Endodermal cell (in vitro differentiated cells): Measurements from ENCODE around the gene EGFR. TPM values are rescaled to one million over a fixed set of nuclear protein-coding genes. Genes with fewer than 3 reads are reported as not detected.

ENCODE experiments used
- DNase-seq: peaks from one replicate; pipeline ENCODE4 v3.0.0-alpha.2; 2017
- H3K27ac ChIP-seq: 2 replicates; pipeline ENCODE4 v1.5.1; 2013; ENCODE audit warnings: mild to moderate bottlenecking, low read depth, low read length, moderate library complexity
- H3K27me3 ChIP-seq: 2 replicates; pipeline ENCODE4 v1.6.1; 2013; ENCODE audit warnings: mild to moderate bottlenecking, low read length, moderate library complexity; ENCODE audit not compliant: insufficient read depth, control insufficient read depth, poor library complexity, severe bottlenecking
- H3K36me3 ChIP-seq: 2 replicates; pipeline ENCODE4 v1.7.0; 2013; ENCODE audit warnings: mild to moderate bottlenecking, low read length, moderate library complexity; ENCODE audit not compliant: control insufficient read depth, insufficient read depth
- H3K4me1 ChIP-seq: one replicate; pipeline ENCODE4 v1.7.0; 2013; ENCODE audit warnings: low read length; ENCODE audit not compliant: control insufficient read depth, insufficient read depth
- H3K4me3 ChIP-seq: 2 replicates; pipeline ENCODE4 v1.5.1; 2013; ENCODE audit warnings: mild to moderate bottlenecking, low read length, moderate library complexity
- H3K9ac ChIP-seq: 2 replicates; pipeline ENCODE4 v1.6.1; 2013; ENCODE audit warnings: mild to moderate bottlenecking, low read length, moderate library complexity; ENCODE audit not compliant: poor library complexity, severe bottlenecking; ENCODE audit errors: extremely low read depth
- H3K9me3 ChIP-seq: 2 replicates; pipeline ENCODE4 v1.6.1; 2013; ENCODE audit warnings: mild to moderate bottlenecking, low read length, moderate library complexity; ENCODE audit not compliant: control insufficient read depth
- H3K27ac Mint-ChIP-seq: 2 replicates; pipeline ENCODE4 v1.8.0; 2020; ENCODE audit warnings: mixed read lengths
- H3K27me3 Mint-ChIP-seq: 2 replicates; pipeline ENCODE4 v1.8.0; 2021; ENCODE audit warnings: mild to moderate bottlenecking, mixed read lengths; ENCODE audit not compliant: insufficient read depth
- H3K36me3 Mint-ChIP-seq: 2 replicates; pipeline ENCODE4 v1.8.0; 2020; ENCODE audit warnings: low read depth, mixed read lengths
- H3K4me1 Mint-ChIP-seq: 2 replicates; pipeline ENCODE4 v1.8.0; 2020; ENCODE audit warnings: mixed read lengths
- H3K4me3 Mint-ChIP-seq: 2 replicates; pipeline ENCODE4 v1.8.0; 2020; ENCODE audit warnings: mild to moderate bottlenecking, moderate library complexity, mixed read lengths
- H3K9me3 Mint-ChIP-seq: 2 replicates; pipeline ENCODE4 v1.8.0; 2020; ENCODE audit warnings: mild to moderate bottlenecking, mixed read lengths
- CTCF ChIP-seq: fragments of 200-600 bp; sonication (generic); conservative IDR thresholded peaks from 2 replicates; pipeline ENCODE4 v1.5.0; 2021; ENCODE audit warnings: antibody characterized with exemption, mild to moderate bottlenecking
- WGBS, 2 experiments: methylation state at CpG; one replicate each; pipeline versions ENCODE4 v1.1.5 to v1.1.7; 2013; ENCODE audit warnings: missing lambda C conversion rate in 2 of 2, mixed read lengths in 1 of 2; ENCODE audit not compliant: insufficient coverage in 1 of 2, insufficient read length in 1 of 2; 5-methylcytosine and 5-hydroxymethylcytosine counted together
- total RNA-seq, 2 donors: library from RNA; stranded (reverse); fragmentation: NEBNext Ultra II Directional in 1 of 2; extraction: Animal tissue kit (Norgen Biotek cat#: 25700) in 1 of 2; gene quantifications; 2 replicates in 1 of 2; 3 replicates in 1 of 2; pipeline ENCODE4 v1.2.1, GENCODE V29; 2021

EGFR gene
- total RNA-seq, 2 donors from 2014 or later: 5.0 to 5.8 TPM

DNA sequence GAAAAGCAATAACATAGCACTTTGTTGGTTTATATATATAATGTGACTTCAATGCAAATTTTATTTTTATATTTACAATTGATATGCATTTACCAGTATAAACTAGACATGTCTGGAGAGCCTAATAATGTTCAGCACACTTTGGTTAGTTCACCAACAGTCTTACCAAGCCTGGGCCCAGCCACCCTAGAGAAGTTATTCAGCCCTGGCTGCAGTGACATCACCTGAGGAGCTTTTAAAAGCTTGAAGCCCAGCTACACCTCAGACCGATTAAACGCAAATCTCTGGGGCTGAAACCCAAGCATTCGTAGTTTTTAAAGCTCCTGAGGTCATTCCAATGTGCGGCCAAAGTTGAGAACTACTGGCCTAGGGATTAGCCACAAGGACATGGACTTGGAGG lies 191.4 kb downstream of the EGFR start:
- 93 to 95% methylated on average over 4 of the region's 4 CpGs for WGBS, 2 experiments
- no peaks in the 10 kb centered on the region for H3K27me3 Mint-ChIP-seq
- H3K9me3 Mint-ChIP-seq: no peaks in the 10 kb centered on the region
- H3K36me3 ChIP-seq: no peaks in the 10 kb centered on the region
- no peak overlapping the region for H3K4me3 Mint-ChIP-seq
- H3K9me3 ChIP-seq: no peaks in the 10 kb centered on the region
- TF ChIP-seq CTCF: no peak
- H3K9ac ChIP-seq: no peak overlapping the region
- H3K27ac ChIP-seq: no peak overlapping the region
- H3K4me3 ChIP-seq: no peak overlapping the region
- H3K4me1 ChIP-seq: no peaks in the 10 kb centered on the region
- no peak for DNase-seq
- no peaks in the 10 kb centered on the region for H3K36me3 Mint-ChIP-seq
- H3K4me1 Mint-ChIP-seq: no peaks in the 10 kb centered on the region
- H3K27me3 ChIP-seq: no peaks in the 10 kb centered on the region
- H3K27ac Mint-ChIP-seq: no peak overlapping the region

DNA sequence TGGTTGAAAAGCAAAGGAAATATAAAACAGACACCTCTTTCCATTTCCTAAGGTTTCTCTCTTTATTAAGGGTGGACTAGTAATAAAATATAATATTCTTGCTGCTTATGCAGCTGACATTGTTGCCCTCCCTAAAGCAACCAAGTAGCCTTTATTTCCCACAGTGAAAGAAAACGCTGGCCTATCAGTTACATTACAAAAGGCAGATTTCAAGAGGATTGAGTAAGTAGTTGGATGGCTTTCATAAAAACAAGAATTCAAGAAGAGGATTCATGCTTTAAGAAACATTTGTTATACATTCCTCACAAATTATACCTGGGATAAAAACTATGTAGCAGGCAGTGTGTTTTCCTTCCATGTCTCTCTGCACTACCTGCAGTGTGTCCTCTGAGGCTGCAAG lies 191.9 kb downstream of the EGFR start:
- 88% methylated on average over 1 of the region's 1 CpG; no CpG with 5 or more reads in 1 of the 2 experiments for whole genome bisulfite sequencing, 2 experiments
- Mint-ChIP-seq H3K4me1 (no peaks in the 10 kb centered on the region), H3K9me3 (no peaks in the 10 kb centered on the region), H3K4me3 (no peak overlapping the region), H3K27ac (no peak overlapping the region), H3K36me3 (no peaks in the 10 kb centered on the region), H3K27me3 (no peaks in the 10 kb centered on the region)
- Histone ChIP-seq H3K9ac (no peak overlapping the region), H3K36me3 (no peaks in the 10 kb centered on the region), H3K27me3 (no peaks in the 10 kb centered on the region), H3K9me3 (no peaks in the 10 kb centered on the region), H3K4me3 (no peak overlapping the region), H3K27ac (no peak overlapping the region), H3K4me1 (no peaks in the 10 kb centered on the region)
- TF ChIP-seq CTCF: no peak
- no peak for DNase-seq

GRCh38 chr7:55211726-55212125 lies 192.9 kb downstream of the EGFR start:
- no peaks in the 10 kb centered on the region for H3K36me3 Mint-ChIP-seq
- H3K27ac ChIP-seq: no peak overlapping the region
- H3K4me3 Mint-ChIP-seq: no peak overlapping the region
- no peaks in the 10 kb centered on the region for H3K27me3 ChIP-seq
- TF ChIP-seq CTCF: no peak
- no peaks in the 10 kb centered on the region for H3K4me1 Mint-ChIP-seq
- H3K36me3 ChIP-seq: no peaks in the 10 kb centered on the region
- no peak overlapping the region for H3K9ac ChIP-seq
- H3K27me3 Mint-ChIP-seq: no peaks in the 10 kb centered on the region
- H3K4me1 ChIP-seq: no peaks in the 10 kb centered on the region
- no peak overlapping the region for H3K4me3 ChIP-seq
- H3K9me3 Mint-ChIP-seq: no peaks in the 10 kb centered on the region
- H3K27ac Mint-ChIP-seq: no peak overlapping the region
- no peak for DNase-seq
- H3K9me3 ChIP-seq: no peaks in the 10 kb centered on the region
- 63 to 78% methylated on average over 3 to 4 of the region's 4 CpGs for WGBS, 2 experiments
